ENCODE measurements around the gene URB1. TPM values are rescaled to one million over a fixed set of nuclear protein-coding genes. Genes with fewer than 3 reads are reported as not detected.

Gene URB1
- total RNA-seq, 1 experiment from 2014 or later = 17.4 TPM

DNA sequence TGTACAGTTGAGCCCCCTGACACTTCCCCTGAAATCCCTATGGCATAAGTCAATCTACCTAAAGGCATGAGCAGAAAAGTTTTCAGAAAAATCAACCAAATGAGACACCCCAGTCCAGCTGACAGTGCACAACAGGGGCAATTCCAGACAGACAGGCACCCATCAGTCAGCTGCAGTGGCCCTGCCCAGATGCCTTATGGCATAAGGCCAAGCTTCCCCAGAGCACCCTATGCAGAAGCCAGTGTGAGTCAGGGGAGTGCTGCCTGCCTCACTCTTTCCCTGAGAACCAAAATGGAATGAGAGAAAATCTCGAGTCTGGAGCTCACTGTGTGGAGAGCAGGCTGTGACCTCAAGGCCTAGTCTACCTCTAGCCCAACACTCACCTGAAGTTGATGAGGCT lies 56.1 kb downstream of the URB1 start:
- Histone ChIP-seq H3K9me3 (replicated peaks) (no peaks in the 10 kb centered on the region), H3K4me1 (replicated peaks) (0 out of 2 replicates have a peak, but pooled peaks cover 5% of the 10 kb centered on the region), H3K4me3 (no peak overlapping the region), H3K36me3 (peaks cover 88% of the 10 kb centered on the region), H3K27ac (no peak overlapping the region), H3K27me3 (replicated peaks) (no peaks in the 10 kb centered on the region)
- no peak for DNase-seq (ENCODE audit: low read depth in 1 of 2, low spot score in 2 of 2)

- no peak overlapping the region for H3K27ac ChIP-seq
- H3K9me3 ChIP-seq (replicated peaks) = no peaks in the 10 kb centered on the region
- no peaks in the 10 kb centered on the region for H3K27me3 ChIP-seq (replicated peaks)
- no peak overlapping the region for H3K4me3 ChIP-seq
- 0 out of 2 replicates have a peak, but pooled peaks cover 5% of the 10 kb centered on the region for H3K4me1 ChIP-seq (replicated peaks)
- DNase-seq (ENCODE audit: low read depth in 1 of 2, low spot score in 2 of 2) = no peak
- peaks cover 84% of the 10 kb centered on the region for H3K36me3 ChIP-seq
Observed at GRCh38 chr21:32335601-32336575, 56.9 kb downstream of the URB1 start.

- no peak for DNase-seq (ENCODE audit: low read depth in 1 of 2, low spot score in 2 of 2)
- no peak overlapping the region for H3K27ac ChIP-seq
- H3K27me3 ChIP-seq (replicated peaks) = no peaks in the 10 kb centered on the region
- H3K4me1 ChIP-seq (replicated peaks) = 0 out of 2 replicates have a peak, but pooled peaks cover 5% of the 10 kb centered on the region
- H3K36me3 ChIP-seq = peaks cover 81% of the 10 kb centered on the region
- H3K4me3 ChIP-seq = no peak overlapping the region
- no peaks in the 10 kb centered on the region for H3K9me3 ChIP-seq (replicated peaks)
Observed at GRCh38 chr21:32334980-32335531, 57.8 kb downstream of the URB1 start.

DNA sequence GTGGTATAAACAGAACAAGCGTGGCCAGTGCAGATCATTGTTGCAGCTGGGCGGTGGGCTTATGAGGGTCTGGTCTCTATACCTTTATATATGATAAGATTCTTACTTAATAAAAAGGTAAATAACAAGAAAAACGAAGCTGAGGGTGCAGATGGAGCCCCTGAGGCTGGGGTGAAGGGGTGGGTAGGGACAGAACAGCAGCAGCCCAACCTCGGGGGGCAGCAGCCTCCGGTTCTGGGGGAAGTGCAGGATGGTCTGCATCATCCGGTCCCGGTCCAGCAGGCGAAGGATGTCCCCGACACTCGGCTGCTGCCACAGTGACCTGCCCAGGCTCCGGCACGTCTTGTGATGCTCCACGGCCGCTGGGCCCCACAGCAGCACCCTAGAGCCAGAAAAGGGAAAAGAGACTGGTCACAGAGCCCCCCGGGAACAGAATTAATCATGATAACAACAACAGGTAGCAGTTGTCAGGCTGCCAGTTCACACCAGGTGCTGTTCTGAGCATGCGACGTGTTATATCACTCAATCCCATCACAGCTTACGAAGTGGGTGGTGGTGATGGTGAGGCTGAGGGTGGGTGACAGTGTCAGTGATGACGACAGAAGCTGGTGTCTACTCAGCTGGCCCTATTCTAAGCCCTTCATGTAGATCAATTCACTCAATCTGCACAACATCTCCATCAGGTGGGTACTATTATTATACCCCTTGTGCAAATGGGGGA lies 58.7 kb downstream of the URB1 start:
- Histone ChIP-seq H3K27ac (no peak overlapping the region), H3K4me1 (replicated peaks) (no peaks in the 10 kb centered on the region), H3K4me3 (no peak overlapping the region), H3K9me3 (replicated peaks) (no peaks in the 10 kb centered on the region), H3K27me3 (replicated peaks) (no peaks in the 10 kb centered on the region), H3K36me3 (peaks cover 72% of the 10 kb centered on the region)
- DNase-seq (ENCODE audit: low read depth in 1 of 2, low spot score in 2 of 2) = no peak

DNA sequence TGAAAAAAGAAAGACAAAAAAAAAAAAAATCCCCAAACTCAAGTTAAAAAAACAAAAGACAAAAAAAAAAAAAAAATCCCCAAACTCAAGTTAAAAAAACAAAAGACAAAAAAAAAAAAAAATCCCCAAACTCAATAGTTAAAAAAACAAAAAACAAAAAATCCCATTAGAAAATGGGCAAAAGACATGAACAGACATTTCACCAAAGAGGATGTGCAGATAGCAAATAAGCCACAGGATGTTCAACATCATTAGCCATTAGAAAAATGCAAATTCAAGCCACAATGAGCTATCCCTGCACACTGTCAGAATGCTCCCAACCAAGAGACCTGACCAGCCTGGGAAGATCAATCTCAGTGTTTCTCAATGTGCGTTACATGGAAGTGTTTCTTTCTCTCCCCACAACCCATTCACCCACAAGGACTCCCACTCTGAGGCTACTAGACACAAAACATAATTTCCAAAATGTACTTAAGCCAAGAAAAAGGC lies 60.3 kb downstream of the URB1 start:
- H3K4me1 ChIP-seq (replicated peaks) = no peaks in the 10 kb centered on the region
- H3K9me3 ChIP-seq (replicated peaks) = no peaks in the 10 kb centered on the region
- no peak for DNase-seq (ENCODE audit: low read depth in 1 of 2, low spot score in 2 of 2)
- H3K27me3 ChIP-seq (replicated peaks) = no peaks in the 10 kb centered on the region
- no peak overlapping the region for H3K27ac ChIP-seq
- peaks cover 68% of the 10 kb centered on the region for H3K36me3 ChIP-seq
- no peak overlapping the region for H3K4me3 ChIP-seq

DNA sequence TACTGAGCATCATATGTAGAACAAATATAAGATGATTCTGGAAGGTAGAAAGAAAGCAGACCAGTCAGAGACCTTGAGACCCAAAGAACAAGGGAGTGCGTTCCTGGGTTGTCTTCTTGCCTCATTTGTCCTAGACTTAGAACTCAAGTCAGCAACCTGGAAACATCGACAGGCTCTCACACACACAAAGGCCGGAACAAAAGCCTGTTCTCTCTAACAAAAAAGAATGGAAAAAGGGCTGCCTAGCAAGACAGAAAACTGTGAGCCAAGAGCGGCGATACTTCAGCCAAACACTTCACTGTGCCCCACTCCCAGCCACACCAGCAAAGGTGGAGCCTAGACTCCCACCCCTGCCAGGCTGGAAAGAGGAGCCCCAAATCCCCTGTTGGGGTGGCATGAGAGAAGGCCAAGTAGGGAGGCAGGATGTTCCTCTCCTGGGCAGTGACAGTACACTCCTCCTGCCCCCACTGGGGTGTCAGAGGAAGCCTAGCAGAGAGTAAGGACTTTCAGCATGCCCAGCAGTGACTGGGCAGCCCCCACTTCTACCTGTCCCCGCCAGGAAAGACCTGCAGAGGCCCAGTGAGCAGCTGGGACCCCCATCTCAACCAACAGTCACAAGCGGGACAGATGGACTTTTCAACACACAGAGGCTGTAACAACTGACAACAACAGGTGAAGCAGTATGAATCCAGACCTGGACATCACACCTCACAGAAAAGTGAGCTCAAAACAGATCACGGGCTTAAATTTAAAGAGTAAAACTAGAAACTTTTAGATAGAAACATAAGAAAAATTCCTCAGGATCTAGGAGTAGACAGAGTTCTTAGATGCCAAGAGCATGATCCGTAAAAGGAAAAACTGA lies 61.1 kb downstream of the URB1 start:
- H3K9me3 ChIP-seq (replicated peaks) = no peaks in the 10 kb centered on the region
- peaks cover 65% of the 10 kb centered on the region for H3K36me3 ChIP-seq
- H3K27me3 ChIP-seq (replicated peaks) = no peaks in the 10 kb centered on the region
- no peaks in the 10 kb centered on the region for H3K4me1 ChIP-seq (replicated peaks)
- no peak overlapping the region for H3K4me3 ChIP-seq
- no peak overlapping the region for H3K27ac ChIP-seq
- no peak for DNase-seq (ENCODE audit: low read depth in 1 of 2, low spot score in 2 of 2)

DNA sequence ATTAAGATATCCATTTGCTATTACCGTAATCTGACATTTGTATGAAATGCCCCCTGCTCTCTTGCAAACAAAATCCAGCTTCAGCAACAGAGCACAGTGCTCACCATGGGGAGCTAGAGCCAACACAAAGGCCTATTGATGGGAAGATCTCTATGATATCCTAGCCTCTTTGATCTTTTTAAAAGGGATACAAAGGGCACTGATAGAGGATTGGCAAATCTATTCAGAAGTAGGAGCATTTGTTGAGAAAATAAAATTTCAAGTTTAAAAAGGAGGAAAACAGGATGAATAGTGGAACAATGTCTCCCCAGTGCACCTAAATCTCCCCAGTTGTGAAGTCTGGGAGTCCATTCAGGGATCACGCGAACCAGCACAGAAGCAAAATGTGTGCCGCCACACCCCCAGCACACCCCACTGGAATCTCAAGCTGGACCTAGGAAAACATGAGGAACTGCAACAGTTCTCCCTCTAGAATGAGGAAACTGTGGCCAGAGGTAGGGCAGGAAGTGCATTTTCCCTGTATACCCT lies 62.0 kb downstream of the URB1 start:
- DNase-seq (ENCODE audit: low read depth in 1 of 2, low spot score in 2 of 2) = no peak
- Histone ChIP-seq H3K36me3 (peaks cover 67% of the 10 kb centered on the region), H3K9me3 (replicated peaks) (no peaks in the 10 kb centered on the region), H3K27ac (no peak overlapping the region), H3K4me3 (no peak overlapping the region), H3K4me1 (replicated peaks) (no peaks in the 10 kb centered on the region), H3K27me3 (replicated peaks) (no peaks in the 10 kb centered on the region)

- no peaks in the 10 kb centered on the region for H3K9me3 ChIP-seq (replicated peaks)
- no peaks in the 10 kb centered on the region for H3K27me3 ChIP-seq (replicated peaks)
- no peak for DNase-seq (ENCODE audit: low read depth in 1 of 2, low spot score in 2 of 2)
- H3K27ac ChIP-seq = no peak overlapping the region
- H3K36me3 ChIP-seq = peaks cover 67% of the 10 kb centered on the region
- H3K4me3 ChIP-seq = no peak overlapping the region
- no peaks in the 10 kb centered on the region for H3K4me1 ChIP-seq (replicated peaks)
Observed at GRCh38 chr21:32329776-32330175, 63.0 kb downstream of the URB1 start.

GRCh38 chr21:32329331-32329730 lies 63.5 kb downstream of the URB1 start:
- H3K27ac ChIP-seq = no peak overlapping the region
- H3K27me3 ChIP-seq (replicated peaks) = no peaks in the 10 kb centered on the region
- no peaks in the 10 kb centered on the region for H3K9me3 ChIP-seq (replicated peaks)
- no peak overlapping the region for H3K4me3 ChIP-seq
- H3K4me1 ChIP-seq (replicated peaks) = no peaks in the 10 kb centered on the region
- peaks cover 67% of the 10 kb centered on the region for H3K36me3 ChIP-seq
- DNase-seq (ENCODE audit: low read depth in 1 of 2, low spot score in 2 of 2) = no peak

DNA sequence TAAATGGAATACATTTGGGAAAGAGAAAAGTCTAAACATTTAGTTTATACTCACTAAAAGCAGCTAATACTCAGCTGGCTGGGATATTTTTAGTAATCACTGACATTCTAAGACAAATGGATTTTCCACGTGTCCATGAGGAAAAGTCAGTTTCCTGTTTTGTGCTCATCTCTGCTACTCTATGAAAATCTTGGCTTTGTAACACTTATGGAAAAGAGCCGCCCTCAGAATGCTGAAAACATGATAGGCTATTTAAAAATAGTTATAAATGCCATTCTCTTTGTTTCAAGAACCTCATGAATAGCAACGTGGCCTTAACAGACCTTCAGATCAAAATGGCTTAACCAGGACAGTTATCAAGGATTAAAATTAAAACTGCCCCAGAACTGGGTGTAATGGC lies 64.2 kb downstream of the URB1 start:
- DNase-seq (ENCODE audit: low read depth in 1 of 2, low spot score in 2 of 2) = no peak
- peaks cover 67% of the 10 kb centered on the region for H3K36me3 ChIP-seq
- H3K4me1 ChIP-seq (replicated peaks) = no peaks in the 10 kb centered on the region
- H3K27ac ChIP-seq = no peak overlapping the region
- no peaks in the 10 kb centered on the region for H3K27me3 ChIP-seq (replicated peaks)
- H3K9me3 ChIP-seq (replicated peaks) = no peaks in the 10 kb centered on the region
- no peak overlapping the region for H3K4me3 ChIP-seq

GRCh38 chr21:32325706-32326105 lies 67.1 kb downstream of the URB1 start:
- no peaks in the 10 kb centered on the region for H3K4me1 ChIP-seq (replicated peaks)
- no peak for DNase-seq (ENCODE audit: low read depth in 1 of 2, low spot score in 2 of 2)
- H3K27me3 ChIP-seq (replicated peaks) = no peaks in the 10 kb centered on the region
- no peak overlapping the region for H3K4me3 ChIP-seq
- no peak overlapping the region for H3K27ac ChIP-seq
- H3K36me3 ChIP-seq = peaks cover 79% of the 10 kb centered on the region
- no peaks in the 10 kb centered on the region for H3K9me3 ChIP-seq (replicated peaks)

DNA sequence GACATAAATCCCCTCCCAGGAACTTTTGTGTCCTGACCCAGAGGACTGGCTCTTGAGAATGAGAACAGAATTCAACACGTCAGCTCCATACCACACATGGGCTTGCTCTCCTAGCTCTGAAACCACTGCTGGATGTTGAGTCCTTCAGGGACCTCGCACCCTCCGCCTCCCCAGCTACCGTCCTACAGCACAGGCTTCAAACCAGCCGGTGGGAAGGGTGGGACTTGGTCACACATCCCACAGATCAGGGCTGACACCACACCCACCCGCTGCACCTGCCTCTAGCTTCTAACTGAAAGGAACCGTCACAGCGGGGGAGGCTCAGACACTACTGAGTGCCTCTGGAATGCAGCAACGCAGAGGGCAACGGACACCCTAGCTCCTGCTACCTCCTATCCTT lies 70.1 kb downstream of the URB1 start:
- peaks cover 96% of the 10 kb centered on the region for H3K36me3 ChIP-seq
- no peaks in the 10 kb centered on the region for H3K9me3 ChIP-seq (replicated peaks)

DNA sequence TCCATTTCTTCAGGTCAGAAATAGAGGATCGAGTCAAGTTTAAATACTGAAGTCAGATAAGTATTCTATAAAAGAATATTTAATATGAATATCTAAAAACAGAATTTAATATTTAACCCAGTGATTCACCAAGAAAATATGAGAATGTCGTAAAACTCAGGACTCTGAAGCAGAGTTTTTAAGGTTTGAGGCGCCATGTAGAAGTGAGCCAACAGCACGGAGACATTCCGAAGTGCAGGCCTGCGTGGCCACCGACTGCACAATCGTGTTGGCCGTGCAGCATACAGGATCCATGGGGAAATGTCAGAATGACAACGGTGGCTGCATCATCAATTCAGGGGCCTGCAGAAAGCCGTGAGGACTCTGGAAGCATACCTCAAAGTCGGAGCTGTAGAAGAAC lies 70.7 kb downstream of the URB1 start:
- Histone ChIP-seq H3K9me3 (replicated peaks) (no peaks in the 10 kb centered on the region), H3K4me3 (no peak overlapping the region), H3K27me3 (replicated peaks) (no peaks in the 10 kb centered on the region), H3K4me1 (replicated peaks) (no peaks in the 10 kb centered on the region), H3K27ac (no peak overlapping the region), H3K36me3 (peaks cover 98% of the 10 kb centered on the region)
- no peak for DNase-seq (ENCODE audit: low read depth in 1 of 2, low spot score in 2 of 2)

More for the DNA sequence above, 70.1 kb downstream of the URB1 start:
- DNase-seq (ENCODE audit: low read depth in 1 of 2, low spot score in 2 of 2) = no peak
- Histone ChIP-seq H3K4me1 (replicated peaks) (no peaks in the 10 kb centered on the region), H3K27ac (no peak overlapping the region), H3K27me3 (replicated peaks) (no peaks in the 10 kb centered on the region), H3K4me3 (no peak overlapping the region)
